GM12872 (cell line): ENCODE measurements around the gene ZNF829.

Source experiments
- CTCF ChIP-seq: IDR thresholded peaks from 3 replicates; pipeline ENCODE4 v1.5.1; 2011; ENCODE audit warnings: low read depth, mild to moderate bottlenecking, low read length, moderate library complexity; ENCODE audit not compliant: insufficient read depth

Gene ZNF829

DNA sequence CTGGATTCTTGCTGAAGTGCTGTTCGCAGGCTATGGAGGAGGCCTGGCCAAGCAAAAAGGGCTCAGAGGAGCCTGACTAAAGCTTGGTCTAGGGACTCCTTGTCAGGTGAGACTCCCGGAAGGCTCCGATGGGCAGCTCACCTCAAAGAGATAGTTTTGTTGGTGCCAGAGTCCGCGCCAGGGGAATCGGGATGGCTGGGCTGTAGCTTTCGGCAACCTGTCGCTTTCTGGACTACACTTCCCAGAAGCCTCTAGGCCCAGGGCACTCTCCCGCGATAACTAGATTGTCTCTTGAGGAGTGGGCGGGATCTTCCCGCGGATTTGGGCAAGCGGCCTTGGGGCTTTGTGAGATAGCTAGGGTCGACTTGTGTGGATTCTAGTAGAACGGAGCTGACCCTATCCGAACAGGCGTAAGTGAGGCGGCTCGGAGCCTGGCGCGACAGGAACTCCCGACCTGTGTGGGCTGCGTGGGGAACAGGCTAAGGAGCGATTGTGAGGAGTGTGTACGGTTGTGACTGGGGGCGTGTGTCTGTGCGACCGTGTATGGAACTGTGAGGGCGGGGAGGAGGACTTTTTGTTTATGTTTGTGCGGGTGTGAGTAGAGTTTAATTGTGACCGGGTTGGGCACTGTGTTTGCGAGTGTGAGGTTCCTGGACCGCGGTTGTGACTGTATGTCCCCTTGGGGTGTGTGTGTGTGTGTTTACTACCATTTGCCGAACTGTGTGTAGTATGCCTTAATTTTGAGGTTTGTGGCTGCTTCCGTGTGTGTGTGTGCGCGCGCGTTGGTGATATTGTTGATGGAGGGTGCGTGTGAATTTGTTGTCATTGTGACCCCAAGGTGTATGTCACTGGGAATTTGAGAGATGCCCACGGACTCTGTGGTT is 65.3 kb downstream of the ZNF829 start, which contains the start of gene ZNF345:
Gene ZNF345, plus strand, starts transcription at position 318 of the 884 bp plus-strand sequence. CDS start 25,955 bp downstream, outside the sequence.
- no peak for TF ChIP-seq CTCF

DNA sequence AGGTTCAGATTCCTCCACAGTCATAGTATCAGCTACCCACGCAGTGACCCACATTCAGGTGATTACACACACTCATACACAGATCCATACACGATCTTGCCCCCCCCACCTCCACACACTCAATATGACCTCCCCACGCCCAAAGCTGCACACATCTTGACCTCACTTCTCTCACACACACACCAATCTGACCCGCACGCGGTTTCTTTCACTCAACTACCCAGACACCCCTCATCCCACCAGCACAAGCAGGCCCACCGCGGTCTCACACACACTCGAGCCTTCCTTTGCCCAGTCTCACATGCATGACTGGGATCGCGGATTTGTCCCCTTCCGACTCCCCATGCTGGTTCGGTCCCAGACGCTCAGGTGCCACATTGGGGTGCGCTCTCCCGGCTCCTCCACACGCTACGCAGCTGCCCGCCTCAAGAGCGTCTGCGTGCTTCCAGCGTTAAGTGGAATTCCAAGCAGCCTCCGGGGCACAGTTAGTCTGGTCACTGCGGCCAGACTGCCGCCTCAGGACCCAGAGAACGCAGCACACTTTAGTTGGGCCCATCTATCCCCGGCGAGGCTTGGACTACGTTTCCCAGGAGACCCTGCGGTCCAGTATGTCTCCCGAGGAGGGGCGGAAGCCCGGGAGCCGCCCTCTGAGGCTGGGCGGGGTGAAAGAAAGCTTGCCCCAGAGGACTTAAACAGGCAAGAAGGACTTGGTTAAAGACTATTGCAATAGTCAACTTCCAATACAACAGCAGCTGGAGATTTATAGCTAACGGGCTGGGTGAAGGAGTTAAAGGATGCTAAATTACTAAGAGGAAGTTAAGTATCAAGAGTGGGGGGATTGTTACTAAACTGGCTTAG is 66.2 kb downstream of the ZNF829 start:
- TF ChIP-seq CTCF = no peak

DNA sequence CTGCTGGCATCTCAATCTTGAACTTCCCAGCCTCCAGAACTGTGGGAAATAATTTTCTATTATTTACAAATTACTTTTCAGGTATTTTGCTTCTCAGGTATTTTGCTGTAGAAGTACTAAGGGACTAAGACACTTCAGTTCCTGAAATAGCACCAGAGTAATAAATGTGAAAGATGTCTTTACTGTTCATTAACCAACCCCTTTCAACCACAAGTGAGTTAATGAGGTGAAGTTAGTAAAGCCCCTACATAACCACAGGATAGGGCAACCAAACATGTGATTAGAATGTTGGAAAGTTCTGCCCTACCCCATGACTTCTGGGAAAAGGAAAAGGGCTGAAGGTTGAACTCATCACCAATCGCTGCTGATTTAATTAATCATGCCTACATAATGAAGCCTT is 68.1 kb downstream of the ZNF829 start:
- no peak for TF ChIP-seq CTCF

GRCh38 chr19:36838784-36839324 is 77.2 kb downstream of the ZNF829 start:
- no peak for TF ChIP-seq CTCF
